GM23338 (cell line): ENCODE results near the gene DDR2. TPM values are rescaled to one million over a fixed set of nuclear protein-coding genes. Genes with fewer than 3 reads are reported as not detected.

ENCODE experiments used
- ATAC-seq: fragments of 200-7000 bp; cut with Tn5 transposase; 3 replicates; pipeline ENCODE4 v1.9.1; 2020
- DNase-seq: peaks from one replicate; pipeline ENCODE4 v3.0.0-alpha.2; 2015; ENCODE audit warnings: low spot score
- H2AFZ ChIP-seq: fragments of 200-600 bp; sonication (generic); 2 replicates; pipeline ENCODE4 v1.8.0; 2016; ENCODE audit warnings: antibody characterized with exemption, mild to moderate bottlenecking, moderate library complexity
- H3F3A ChIP-seq: fragments of 200-600 bp; sonication (generic); replicated peaks from 2 replicates; pipeline ENCODE4 v1.8.0; 2017; ENCODE audit warnings: antibody characterized with exemption, mixed run types, low read depth
- H3K27ac ChIP-seq: fragments of 200-600 bp; sonication (generic); 2 replicates; pipeline ENCODE4 v1.6.1; 2016; ENCODE audit warnings: low read depth
- H3K27me3 ChIP-seq: fragments of 200-600 bp; sonication (generic); 2 replicates; pipeline ENCODE4 v1.8.0; 2016; ENCODE audit warnings: mild to moderate bottlenecking, mixed run types, moderate library complexity; ENCODE audit not compliant: insufficient read depth
- H3K36me3 ChIP-seq: fragments of 200-600 bp; sonication (generic); 2 replicates; pipeline ENCODE4 v1.8.0; 2016; ENCODE audit warnings: mild to moderate bottlenecking; ENCODE audit not compliant: insufficient read depth
- H3K4me1 ChIP-seq: fragments of 200-600 bp; sonication (generic); 2 replicates; pipeline ENCODE4 v1.8.0; 2016; ENCODE audit warnings: mild to moderate bottlenecking, moderate library complexity; ENCODE audit not compliant: insufficient read depth
- H3K4me2 ChIP-seq: fragments of 200-600 bp; sonication (generic); 2 replicates; pipeline ENCODE4 v1.7.1; 2017; ENCODE audit warnings: mixed run types
- H3K4me3 ChIP-seq: fragments of 200-600 bp; sonication (generic); 2 replicates; pipeline ENCODE4 v1.6.1; 2016; ENCODE audit warnings: mixed run types
- H3K79me2 ChIP-seq: fragments of 200-600 bp; sonication (generic); replicated peaks from 2 replicates; pipeline ENCODE4 v1.8.0; 2017; ENCODE audit warnings: mild to moderate bottlenecking; ENCODE audit not compliant: insufficient read depth
- H3K9me2 ChIP-seq: fragments of 200-600 bp; sonication (generic); 2 replicates; pipeline ENCODE4 v1.8.0; 2017; ENCODE audit not compliant: insufficient read depth
- H4K20me1 ChIP-seq: fragments of 200-600 bp; sonication (generic); replicated peaks from 2 replicates; pipeline ENCODE4 v1.8.0; 2017; ENCODE audit warnings: mild to moderate bottlenecking; ENCODE audit not compliant: insufficient read depth
- H3K27ac Mint-ChIP-seq: 2 replicates; pipeline ENCODE4 v1.8.0; 2020; ENCODE audit warnings: inconsistent platforms, mild to moderate bottlenecking, moderate library complexity, mixed read lengths
- H3K27me3 Mint-ChIP-seq: 3 replicates; pipeline ENCODE4 v1.8.0; 2022; ENCODE audit warnings: low read depth, mild to moderate bottlenecking, moderate library complexity, mixed read lengths, inconsistent platforms; ENCODE audit not compliant: insufficient read depth, poor library complexity
- H3K36me3 Mint-ChIP-seq: 3 replicates; pipeline ENCODE4 v1.8.0; 2021; ENCODE audit warnings: low read depth, mild to moderate bottlenecking, inconsistent platforms, moderate library complexity, mixed read lengths
- H3K4me1 Mint-ChIP-seq: 3 replicates; pipeline ENCODE4 v1.8.0; 2020; ENCODE audit warnings: mild to moderate bottlenecking, inconsistent platforms, mixed read lengths
- H3K4me3 Mint-ChIP-seq: 3 replicates; pipeline ENCODE4 v1.8.0; 2021; ENCODE audit warnings: moderate library complexity, mild to moderate bottlenecking, inconsistent platforms, mixed read lengths
- H3K9me3 Mint-ChIP-seq: 3 replicates; pipeline ENCODE4 v1.8.0; 2020; ENCODE audit warnings: moderate library complexity, mild to moderate bottlenecking, inconsistent platforms, mixed read lengths
- CREB1 ChIP-seq: fragments of 250-450 bp; sonication (Bioruptor Pico); IDR thresholded peaks from 2 replicates; pipeline ENCODE4 v1.5.0; 2020; ENCODE audit warnings: low read depth, mild to moderate bottlenecking, moderate library complexity
- EZH2 ChIP-seq: fragments of 200-600 bp; sonication (generic); IDR thresholded peaks from one replicate; pipeline ENCODE4 v1.8.0; 2017; ENCODE audit warnings: antibody characterized with exemption, mild to moderate bottlenecking, low read depth; ENCODE audit not compliant: unreplicated experiment
- EZH2phosphoT487 ChIP-seq: fragments of 200-600 bp; sonication (generic); IDR thresholded peaks from one replicate; pipeline ENCODE4 v1.8.1; 2018; ENCODE audit warnings: antibody characterized with exemption; ENCODE audit not compliant: unreplicated experiment
- JUNB ChIP-seq: IDR thresholded peaks from one replicate; pipeline ENCODE4 v1.6.1; 2016; ENCODE audit warnings: antibody characterized with exemption; ENCODE audit not compliant: unreplicated experiment
- NANOG ChIP-seq: IDR thresholded peaks from 2 replicates; pipeline ENCODE4 v1.6.1; 2016; ENCODE audit warnings: antibody characterized with exemption, borderline replicate concordance
- ZNF114 ChIP-seq: fragments of 250-450 bp; sonication (Bioruptor Pico); IDR thresholded peaks from 2 replicates; pipeline ENCODE4 v1.5.0; 2020; ENCODE audit warnings: mild to moderate bottlenecking, moderate library complexity
- ZNF331 ChIP-seq: fragments of 250-450 bp; sonication (Bioruptor Pico); IDR thresholded peaks from 2 replicates; pipeline ENCODE4 v1.5.0; 2020; ENCODE audit warnings: low read depth, mild to moderate bottlenecking, moderate library complexity
- polyA plus RNA-seq: library from polyadenylated mRNA; unstranded; fragments of >200 nt; fragmentation: Nextera tagmentation; extraction: Ambion mirVana; gene quantifications from 2 replicates; pipeline ENCODE4 v1.2.1, GENCODE V29; 2016
- total RNA-seq: library from RNA; depleted of rRNA; stranded (reverse); fragments of >200 nt; shearing (Covaris generic); gene quantifications from 2 replicates; pipeline ENCODE4 v1.2.3, GENCODE V29; 2014
- TF ChIP-seq, protein P1 (sequence below): IDR thresholded peaks from one replicate; pipeline ENCODE4 v1.6.1; 2018; ENCODE audit warnings: antibody characterized with exemption; ENCODE audit not compliant: unreplicated experiment
- TF ChIP-seq, protein P2 (sequence below): fragments of 250-450 bp; sonication (Bioruptor Pico); IDR thresholded peaks from 2 replicates; pipeline ENCODE4 v1.5.0; 2020; ENCODE audit warnings: mild to moderate bottlenecking, moderate library complexity
- TF ChIP-seq, protein P3 (sequence below): IDR thresholded peaks from 2 replicates; pipeline ENCODE4 v1.6.1; 2016; ENCODE audit warnings: antibody characterized with exemption

Gene DDR2
- total and polyA plus RNA-seq, 2 experiments from 2014 or later: 0.66 to 1.8 TPM

DNA sequence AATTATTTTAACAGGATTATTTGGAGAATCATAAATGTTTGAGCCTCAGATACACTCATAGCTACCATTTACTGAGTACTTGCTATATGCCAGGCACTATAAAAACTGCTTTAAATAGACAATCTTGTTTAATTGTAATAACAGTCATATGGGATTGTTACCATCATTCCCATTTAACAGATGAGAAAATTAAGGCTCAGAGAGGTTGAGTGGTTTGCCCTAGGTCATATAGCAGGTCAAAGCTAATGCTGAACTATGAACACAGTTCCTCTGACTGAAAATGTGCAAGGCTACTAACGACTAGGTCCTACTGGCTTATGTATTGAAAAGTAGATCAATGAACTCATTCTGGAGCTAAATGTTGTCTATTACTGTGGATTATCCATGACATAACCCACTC lies 63.4 kb downstream of the DDR2 start:
- H3K4me1 Mint-ChIP-seq: peaks cover 39% of the 10 kb centered on the region
- Histone ChIP-seq H3K27me3 (no peaks in the 10 kb centered on the region), H3K79me2 (no peaks in the 10 kb centered on the region), H3F3A (0 out of 2 replicates have a peak, but pooled peaks cover 3% of the 10 kb centered on the region), H3K9me2 (no peaks in the 10 kb centered on the region), H2AFZ (no peak overlapping the region), H3K4me2 (peak overlapping the region; percentile 69), H3K27ac (0 out of 2 replicates have a peak overlapping the region, but pooled peaks have one; percentile 91), H4K20me1 (no peaks in the 10 kb centered on the region), H3K4me1 (peaks cover 27% of the 10 kb centered on the region), H3K36me3 (no peaks in the 10 kb centered on the region), H3K4me3 (no peak overlapping the region)
- 0 out of 3 replicates have a peak overlapping the region, but pooled peaks have one; percentile 42 for H3K4me3 Mint-ChIP-seq
- H3K27me3 Mint-ChIP-seq: peaks cover 4% of the 10 kb centered on the region
- DNase-seq: no peak
- no peak for ATAC-seq
- no peak for TF ChIP-seq NANOG
- TF ChIP-seq JUNB: no peak
- TF ChIP-seq, protein P1, sequence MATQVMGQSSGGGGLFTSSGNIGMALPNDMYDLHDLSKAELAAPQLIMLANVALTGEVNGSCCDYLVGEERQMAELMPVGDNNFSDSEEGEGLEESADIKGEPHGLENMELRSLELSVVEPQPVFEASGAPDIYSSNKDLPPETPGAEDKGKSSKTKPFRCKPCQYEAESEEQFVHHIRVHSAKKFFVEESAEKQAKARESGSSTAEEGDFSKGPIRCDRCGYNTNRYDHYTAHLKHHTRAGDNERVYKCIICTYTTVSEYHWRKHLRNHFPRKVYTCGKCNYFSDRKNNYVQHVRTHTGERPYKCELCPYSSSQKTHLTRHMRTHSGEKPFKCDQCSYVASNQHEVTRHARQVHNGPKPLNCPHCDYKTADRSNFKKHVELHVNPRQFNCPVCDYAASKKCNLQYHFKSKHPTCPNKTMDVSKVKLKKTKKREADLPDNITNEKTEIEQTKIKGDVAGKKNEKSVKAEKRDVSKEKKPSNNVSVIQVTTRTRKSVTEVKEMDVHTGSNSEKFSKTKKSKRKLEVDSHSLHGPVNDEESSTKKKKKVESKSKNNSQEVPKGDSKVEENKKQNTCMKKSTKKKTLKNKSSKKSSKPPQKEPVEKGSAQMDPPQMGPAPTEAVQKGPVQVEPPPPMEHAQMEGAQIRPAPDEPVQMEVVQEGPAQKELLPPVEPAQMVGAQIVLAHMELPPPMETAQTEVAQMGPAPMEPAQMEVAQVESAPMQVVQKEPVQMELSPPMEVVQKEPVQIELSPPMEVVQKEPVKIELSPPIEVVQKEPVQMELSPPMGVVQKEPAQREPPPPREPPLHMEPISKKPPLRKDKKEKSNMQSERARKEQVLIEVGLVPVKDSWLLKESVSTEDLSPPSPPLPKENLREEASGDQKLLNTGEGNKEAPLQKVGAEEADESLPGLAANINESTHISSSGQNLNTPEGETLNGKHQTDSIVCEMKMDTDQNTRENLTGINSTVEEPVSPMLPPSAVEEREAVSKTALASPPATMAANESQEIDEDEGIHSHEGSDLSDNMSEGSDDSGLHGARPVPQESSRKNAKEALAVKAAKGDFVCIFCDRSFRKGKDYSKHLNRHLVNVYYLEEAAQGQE: no peak
- TF ChIP-seq ZNF114: no peak
- TF ChIP-seq, protein P2, sequence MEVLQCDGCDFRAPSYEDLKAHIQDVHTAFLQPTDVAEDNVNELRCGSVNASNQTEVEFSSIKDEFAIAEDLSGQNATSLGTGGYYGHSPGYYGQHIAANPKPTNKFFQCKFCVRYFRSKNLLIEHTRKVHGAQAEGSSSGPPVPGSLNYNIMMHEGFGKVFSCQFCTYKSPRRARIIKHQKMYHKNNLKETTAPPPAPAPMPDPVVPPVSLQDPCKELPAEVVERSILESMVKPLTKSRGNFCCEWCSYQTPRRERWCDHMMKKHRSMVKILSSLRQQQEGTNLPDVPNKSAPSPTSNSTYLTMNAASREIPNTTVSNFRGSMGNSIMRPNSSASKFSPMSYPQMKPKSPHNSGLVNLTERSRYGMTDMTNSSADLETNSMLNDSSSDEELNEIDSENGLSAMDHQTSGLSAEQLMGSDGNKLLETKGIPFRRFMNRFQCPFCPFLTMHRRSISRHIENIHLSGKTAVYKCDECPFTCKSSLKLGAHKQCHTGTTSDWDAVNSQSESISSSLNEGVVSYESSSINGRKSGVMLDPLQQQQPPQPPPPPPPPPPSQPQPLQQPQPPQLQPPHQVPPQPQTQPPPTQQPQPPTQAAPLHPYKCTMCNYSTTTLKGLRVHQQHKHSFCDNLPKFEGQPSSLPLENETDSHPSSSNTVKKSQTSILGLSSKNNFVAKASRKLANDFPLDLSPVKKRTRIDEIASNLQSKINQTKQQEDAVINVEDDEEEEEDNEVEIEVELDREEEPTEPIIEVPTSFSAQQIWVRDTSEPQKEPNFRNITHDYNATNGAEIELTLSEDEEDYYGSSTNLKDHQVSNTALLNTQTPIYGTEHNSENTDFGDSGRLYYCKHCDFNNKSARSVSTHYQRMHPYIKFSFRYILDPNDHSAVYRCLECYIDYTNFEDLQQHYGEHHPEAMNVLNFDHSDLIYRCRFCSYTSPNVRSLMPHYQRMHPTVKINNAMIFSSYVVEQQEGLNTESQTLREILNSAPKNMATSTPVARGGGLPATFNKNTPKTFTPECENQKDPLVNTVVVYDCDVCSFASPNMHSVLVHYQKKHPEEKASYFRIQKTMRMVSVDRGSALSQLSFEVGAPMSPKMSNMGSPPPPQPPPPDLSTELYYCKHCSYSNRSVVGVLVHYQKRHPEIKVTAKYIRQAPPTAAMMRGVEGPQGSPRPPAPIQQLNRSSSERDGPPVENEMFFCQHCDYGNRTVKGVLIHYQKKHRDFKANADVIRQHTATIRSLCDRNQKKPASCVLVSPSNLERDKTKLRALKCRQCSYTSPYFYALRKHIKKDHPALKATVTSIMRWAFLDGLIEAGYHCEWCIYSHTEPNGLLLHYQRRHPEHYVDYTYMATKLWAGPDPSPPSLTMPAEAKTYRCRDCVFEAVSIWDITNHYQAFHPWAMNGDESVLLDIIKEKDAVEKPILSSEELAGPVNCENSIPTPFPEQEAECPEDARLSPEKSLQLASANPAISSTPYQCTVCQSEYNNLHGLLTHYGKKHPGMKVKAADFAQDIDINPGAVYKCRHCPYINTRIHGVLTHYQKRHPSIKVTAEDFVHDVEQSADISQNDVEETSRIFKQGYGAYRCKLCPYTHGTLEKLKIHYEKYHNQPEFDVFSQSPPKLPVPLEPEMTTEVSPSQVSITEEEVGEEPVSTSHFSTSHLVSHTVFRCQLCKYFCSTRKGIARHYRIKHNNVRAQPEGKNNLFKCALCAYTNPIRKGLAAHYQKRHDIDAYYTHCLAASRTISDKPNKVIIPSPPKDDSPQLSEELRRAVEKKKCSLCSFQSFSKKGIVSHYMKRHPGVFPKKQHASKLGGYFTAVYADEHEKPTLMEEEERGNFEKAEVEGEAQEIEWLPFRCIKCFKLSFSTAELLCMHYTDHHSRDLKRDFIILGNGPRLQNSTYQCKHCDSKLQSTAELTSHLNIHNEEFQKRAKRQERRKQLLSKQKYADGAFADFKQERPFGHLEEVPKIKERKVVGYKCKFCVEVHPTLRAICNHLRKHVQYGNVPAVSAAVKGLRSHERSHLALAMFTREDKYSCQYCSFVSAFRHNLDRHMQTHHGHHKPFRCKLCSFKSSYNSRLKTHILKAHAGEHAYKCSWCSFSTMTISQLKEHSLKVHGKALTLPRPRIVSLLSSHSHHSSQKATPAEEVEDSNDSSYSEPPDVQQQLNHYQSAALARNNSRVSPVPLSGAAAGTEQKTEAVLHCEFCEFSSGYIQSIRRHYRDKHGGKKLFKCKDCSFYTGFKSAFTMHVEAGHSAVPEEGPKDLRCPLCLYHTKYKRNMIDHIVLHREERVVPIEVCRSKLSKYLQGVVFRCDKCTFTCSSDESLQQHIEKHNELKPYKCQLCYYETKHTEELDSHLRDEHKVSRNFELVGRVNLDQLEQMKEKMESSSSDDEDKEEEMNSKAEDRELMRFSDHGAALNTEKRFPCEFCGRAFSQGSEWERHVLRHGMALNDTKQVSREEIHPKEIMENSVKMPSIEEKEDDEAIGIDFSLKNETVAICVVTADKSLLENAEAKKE (CRISPR knock-in tag): no peak
- TF ChIP-seq ZNF331 (CRISPR knock-in tag): no peak
- no peak for TF ChIP-seq EZH2
- TF ChIP-seq EZH2phosphoT487: no peak
- no peak for TF ChIP-seq CREB1 (CRISPR knock-in tag)
- TF ChIP-seq, protein P3, sequence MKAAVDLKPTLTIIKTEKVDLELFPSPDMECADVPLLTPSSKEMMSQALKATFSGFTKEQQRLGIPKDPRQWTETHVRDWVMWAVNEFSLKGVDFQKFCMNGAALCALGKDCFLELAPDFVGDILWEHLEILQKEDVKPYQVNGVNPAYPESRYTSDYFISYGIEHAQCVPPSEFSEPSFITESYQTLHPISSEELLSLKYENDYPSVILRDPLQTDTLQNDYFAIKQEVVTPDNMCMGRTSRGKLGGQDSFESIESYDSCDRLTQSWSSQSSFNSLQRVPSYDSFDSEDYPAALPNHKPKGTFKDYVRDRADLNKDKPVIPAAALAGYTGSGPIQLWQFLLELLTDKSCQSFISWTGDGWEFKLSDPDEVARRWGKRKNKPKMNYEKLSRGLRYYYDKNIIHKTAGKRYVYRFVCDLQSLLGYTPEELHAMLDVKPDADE: no peak
- H3K9me3 Mint-ChIP-seq: no peaks in the 10 kb centered on the region
- peak overlapping the region; percentile 83 for H3K27ac Mint-ChIP-seq
- no peaks in the 10 kb centered on the region for H3K36me3 Mint-ChIP-seq
